GM12873 (cell line): ENCODE data around the gene MELTF.

Experiments used
- CTCF ChIP-seq: IDR thresholded peaks from 2 replicates; pipeline ENCODE4 v1.5.1; 2012; ENCODE audit warnings: low read depth, mild to moderate bottlenecking, moderate library complexity, low read length, control low read depth; ENCODE audit not compliant: insufficient read depth; ENCODE audit errors: missing control alignments

MELTF gene

GRCh38 chr3:197019021-197019420, 10.6 kb downstream of the MELTF start:
- TF ChIP-seq CTCF, result no peak

- TF ChIP-seq CTCF, result no peak
Measured at GRCh38 chr3:197017003-197017402, 12.6 kb downstream of the MELTF start.

- no peak for TF ChIP-seq CTCF
Measured at GRCh38 chr3:197015790-197016736, 13.6 kb downstream of the MELTF start.

- TF ChIP-seq CTCF, result no peak
Measured at GRCh38 chr3:197014942-197015575, 14.6 kb downstream of the MELTF start.

- no peak for TF ChIP-seq CTCF
Measured at GRCh38 chr3:197014024-197014423, 15.6 kb downstream of the MELTF start.

- no peak for TF ChIP-seq CTCF
Measured at GRCh38 chr3:197012540-197012883, 17.1 kb downstream of the MELTF start.

- no peak for TF ChIP-seq CTCF
Measured at GRCh38 chr3:197011780-197012539, 17.7 kb downstream of the MELTF start.
